HG03196 (cell line): ENCODE measurements around the gene PLEK.
"Not testable (repeated sequence)": the region's sequence is repeated elsewhere in the genome, so short reads cannot be mapped to it uniquely, and the experiment has no call there.

Experiments used
- ATAC-seq: cut with Tn5 transposase; IDR thresholded peaks from one replicate; pipeline ENCODE4 v1.9.1; 2021; ENCODE audit not compliant: unreplicated experiment

The PLEK gene

GRCh38 chr2:68438455-68439303, 73.6 kb downstream of the PLEK start:
- ATAC-seq: no peak

DNA sequence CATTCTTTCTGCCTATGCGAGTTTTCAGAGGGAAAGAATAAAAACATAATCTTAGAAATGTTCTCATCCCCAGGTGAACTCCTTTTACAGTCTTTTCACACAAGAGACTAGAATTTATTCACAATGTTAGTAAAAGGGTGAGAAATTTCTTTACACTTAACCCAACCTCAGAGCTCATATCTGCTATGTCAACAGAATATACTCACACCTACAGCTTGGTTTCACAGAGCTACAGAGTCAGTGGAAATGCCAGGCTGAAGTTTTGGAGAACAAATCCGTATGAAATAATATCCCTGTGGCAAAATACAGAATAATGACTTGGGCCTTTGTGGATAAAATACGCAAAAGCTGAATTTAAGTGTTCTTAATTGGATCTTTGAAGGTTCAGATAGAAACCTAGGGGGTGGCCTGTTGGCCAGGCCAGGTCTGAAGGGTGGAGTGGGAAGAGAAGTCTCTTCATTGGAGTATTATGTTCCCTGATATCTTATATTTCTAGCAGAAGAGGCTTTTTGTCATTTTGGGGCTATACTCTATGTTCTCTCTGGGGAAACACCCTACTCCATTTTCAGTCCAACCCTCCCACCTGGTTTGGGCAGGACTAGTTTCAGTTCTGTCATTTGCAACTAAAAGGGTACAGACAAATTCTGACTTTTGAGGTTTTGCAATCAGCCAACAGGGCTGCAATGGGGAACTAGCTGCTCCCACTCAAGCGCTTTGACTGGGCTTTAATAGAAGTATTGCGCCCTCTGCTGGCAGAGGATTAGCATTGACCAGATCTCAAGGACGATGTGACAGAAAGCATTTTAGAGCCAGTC, 76.3 kb downstream of the PLEK start:
- peak; percentile 98 for ATAC-seq

GRCh38 chr2:68441994-68442322, 76.9 kb downstream of the PLEK start:
- no peak for ATAC-seq

- not testable (repeated sequence) for ATAC-seq
Measured at GRCh38 chr2:68446425-68446824, 81.3 kb downstream of the PLEK start.
